Measurements from ENCODE around the gene TRPC1.

Gene TRPC1

GRCh38 chr3:142844339-142844977 is 120.6 kb downstream of the TRPC1 start:
- FAIRE-seq, result no peak

DNA sequence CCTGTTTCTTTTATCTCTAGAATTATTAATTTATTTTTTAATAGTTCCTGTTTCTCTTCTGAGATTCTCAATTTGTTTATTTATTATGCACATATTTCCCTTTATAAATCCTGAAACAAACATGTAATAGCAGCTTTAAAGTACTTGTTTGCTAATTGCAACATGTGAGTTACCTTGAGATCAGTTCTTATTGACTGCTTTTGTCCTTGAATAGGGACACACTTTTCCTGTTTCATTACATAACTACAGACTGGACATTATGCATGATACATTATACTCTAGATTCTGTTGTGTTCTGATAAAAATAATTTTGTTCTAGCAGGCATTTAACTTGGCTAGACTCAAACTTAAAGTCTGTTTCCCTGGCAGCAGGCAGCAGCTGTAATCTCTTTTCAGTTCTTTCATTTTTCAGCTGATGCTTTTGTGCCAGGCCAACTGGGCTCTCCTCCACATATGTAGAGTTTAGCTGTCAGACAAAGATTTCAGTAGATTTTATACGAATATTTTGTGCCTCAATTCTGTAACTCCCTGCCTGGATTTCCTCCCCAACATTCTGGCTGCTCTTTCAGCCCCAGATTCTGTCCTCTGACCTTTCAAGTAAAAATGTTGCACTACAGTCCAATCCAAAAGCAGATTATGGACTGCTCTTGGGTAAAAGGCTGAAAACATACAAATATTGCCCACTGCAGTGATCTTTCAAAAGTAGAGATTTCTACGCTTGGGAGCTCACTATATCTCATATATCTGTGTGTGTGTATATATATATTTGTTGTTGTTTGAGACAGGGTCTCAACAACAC is 123.1 kb downstream of the TRPC1 start:
- no peak for FAIRE-seq

DNA sequence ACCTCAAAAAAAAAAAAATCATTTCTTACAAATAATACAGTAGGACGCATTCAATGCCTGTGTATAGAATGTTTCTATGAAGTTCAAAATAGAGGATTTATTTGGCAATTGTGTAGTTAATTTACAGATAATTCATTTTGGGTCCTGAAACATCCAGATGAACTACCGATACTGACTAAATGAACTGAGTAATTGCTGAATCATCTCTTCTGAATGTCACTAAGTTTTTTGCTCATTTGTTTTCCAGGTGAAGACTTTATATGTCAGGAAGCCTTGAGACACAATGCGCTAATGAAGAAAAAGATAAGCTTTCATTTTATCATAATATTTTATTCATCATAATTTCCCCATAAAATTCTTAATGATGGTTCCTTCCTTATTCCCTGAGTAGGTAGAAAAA is 125.3 kb downstream of the TRPC1 start:
- no peak for FAIRE-seq

DNA sequence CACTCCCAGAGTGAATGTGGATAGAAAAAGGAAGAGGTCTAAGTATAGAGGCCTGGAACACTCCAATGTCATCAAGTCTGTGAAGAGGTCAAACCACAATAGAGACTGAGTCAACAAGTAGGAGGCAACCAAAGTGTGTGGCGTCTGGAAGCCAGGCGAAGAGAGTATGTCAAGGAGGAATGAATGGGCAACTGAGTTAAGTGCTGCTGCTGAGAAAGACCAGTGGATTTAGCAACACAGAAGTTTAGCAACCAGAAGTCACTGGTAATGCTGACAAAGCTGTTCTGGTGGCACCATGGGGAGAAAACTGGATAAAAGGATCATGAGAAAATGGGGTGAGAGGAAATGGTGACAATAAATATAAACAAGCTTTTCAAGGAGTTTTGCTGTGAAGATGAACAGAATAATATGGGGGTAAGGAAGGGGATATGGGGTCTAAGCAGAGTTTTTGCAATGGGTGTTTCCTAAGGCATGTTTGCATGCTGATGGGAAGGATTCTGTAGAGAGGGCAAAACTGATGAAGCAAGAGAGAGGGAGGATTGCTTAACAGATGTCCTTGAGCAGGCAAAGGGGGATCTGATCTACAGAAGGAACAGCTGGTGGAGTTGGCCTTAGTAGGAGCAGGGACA is 126.7 kb downstream of the TRPC1 start:
- no peak for FAIRE-seq

GRCh38 chr3:142852009-142852408 is 128.2 kb downstream of the TRPC1 start:
- no peak for FAIRE-seq

GRCh38 chr3:142853270-142854168 is 129.7 kb downstream of the TRPC1 start:
- no peak for FAIRE-seq

- FAIRE-seq, result no peak
These were observed 133.2 kb downstream of the TRPC1 start for GRCh38 chr3:142857056-142857455.
